Fibroblast of pulmonary artery (primary cell): ENCODE measurements around the gene SEMA4A.

ENCODE experiments used
- DNase-seq: peaks from one replicate; pipeline ENCODE4 v3.0.0-alpha.2; 2010; ENCODE audit warnings: low read depth
- H3K4me3 ChIP-seq: replicated peaks from 2 replicates; pipeline ENCODE4 v1.5.1; 2011; ENCODE audit warnings: low read depth, mild to moderate bottlenecking, control low read depth, low read length, moderate library complexity
- TF ChIP-seq, protein P1 (sequence below): IDR thresholded peaks from 2 replicates; pipeline ENCODE4 v1.5.1; 2011; ENCODE audit warnings: mild to moderate bottlenecking, control low read depth, low read length, inconsistent platforms; ENCODE audit errors: missing control alignments

SEMA4A gene

GRCh38 chr1:156134716-156135435, 18.5 kb upstream of the SEMA4A start:
- no peak overlapping the region for H3K4me3 ChIP-seq
- DNase-seq, result no peak
- TF ChIP-seq, protein P1, sequence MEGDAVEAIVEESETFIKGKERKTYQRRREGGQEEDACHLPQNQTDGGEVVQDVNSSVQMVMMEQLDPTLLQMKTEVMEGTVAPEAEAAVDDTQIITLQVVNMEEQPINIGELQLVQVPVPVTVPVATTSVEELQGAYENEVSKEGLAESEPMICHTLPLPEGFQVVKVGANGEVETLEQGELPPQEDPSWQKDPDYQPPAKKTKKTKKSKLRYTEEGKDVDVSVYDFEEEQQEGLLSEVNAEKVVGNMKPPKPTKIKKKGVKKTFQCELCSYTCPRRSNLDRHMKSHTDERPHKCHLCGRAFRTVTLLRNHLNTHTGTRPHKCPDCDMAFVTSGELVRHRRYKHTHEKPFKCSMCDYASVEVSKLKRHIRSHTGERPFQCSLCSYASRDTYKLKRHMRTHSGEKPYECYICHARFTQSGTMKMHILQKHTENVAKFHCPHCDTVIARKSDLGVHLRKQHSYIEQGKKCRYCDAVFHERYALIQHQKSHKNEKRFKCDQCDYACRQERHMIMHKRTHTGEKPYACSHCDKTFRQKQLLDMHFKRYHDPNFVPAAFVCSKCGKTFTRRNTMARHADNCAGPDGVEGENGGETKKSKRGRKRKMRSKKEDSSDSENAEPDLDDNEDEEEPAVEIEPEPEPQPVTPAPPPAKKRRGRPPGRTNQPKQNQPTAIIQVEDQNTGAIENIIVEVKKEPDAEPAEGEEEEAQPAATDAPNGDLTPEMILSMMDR, result no peak

DNA sequence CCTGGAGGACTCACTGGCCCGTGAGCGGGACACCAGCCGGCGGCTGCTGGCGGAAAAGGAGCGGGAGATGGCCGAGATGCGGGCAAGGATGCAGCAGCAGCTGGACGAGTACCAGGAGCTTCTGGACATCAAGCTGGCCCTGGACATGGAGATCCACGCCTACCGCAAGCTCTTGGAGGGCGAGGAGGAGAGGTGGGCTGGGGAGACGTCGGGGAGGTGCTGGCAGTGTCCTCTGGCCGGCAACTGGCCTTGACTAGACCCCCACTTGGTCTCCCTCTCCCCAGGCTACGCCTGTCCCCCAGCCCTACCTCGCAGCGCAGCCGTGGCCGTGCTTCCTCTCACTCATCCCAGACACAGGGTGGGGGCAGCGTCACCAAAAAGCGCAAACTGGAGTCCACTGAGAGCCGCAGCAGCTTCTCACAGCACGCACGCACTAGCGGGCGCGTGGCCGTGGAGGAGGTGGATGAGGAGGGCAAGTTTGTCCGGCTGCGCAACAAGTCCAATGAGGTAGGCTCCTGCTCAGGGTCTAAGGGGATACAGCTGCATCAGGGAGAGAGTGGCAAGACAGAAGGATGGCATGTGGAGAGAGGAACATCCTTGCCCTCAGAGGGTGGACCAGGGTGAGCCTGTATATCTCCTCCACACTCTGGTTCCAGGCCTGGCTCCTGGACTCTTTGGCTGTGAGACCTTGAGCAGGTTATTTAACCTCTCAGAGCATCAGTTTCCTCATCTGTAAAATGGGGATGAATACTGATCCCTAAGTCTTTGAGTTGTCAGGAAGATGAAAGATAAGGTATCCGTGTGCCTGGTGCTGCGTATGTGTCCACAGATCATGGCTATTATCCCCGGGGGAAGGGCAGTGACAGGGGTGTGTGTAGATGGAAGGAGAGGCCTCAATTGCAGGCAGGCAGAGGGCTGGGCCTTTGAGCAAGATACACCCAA, 17.2 kb upstream of the SEMA4A start:
- TF ChIP-seq, protein P1, result no peak
- DNase-seq, result no peak
- H3K4me3 ChIP-seq, result no peak overlapping the region

DNA sequence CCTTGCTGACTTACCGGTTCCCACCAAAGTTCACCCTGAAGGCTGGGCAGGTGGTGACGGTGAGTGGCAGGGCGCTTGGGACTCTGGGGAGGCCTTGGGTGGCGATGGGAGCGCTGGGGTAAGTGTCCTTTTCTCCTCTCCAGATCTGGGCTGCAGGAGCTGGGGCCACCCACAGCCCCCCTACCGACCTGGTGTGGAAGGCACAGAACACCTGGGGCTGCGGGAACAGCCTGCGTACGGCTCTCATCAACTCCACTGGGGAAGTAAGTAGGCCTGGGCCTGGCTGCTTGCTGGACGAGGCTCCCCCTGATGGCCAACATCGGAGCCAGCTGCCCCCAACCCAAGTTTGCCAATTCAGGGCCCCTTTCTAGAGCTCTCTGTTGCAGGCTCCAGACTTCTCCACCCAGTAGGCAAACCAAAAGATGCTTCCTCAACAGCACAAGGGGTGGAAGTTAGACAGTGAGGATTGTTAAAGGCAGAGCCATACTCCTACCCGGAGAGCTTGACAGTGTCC, 16.4 kb upstream of the SEMA4A start:
- TF ChIP-seq, protein P1, result peak; percentile 7
- H3K4me3 ChIP-seq, result no peak overlapping the region
- DNase-seq, result no peak

- DNase-seq, result no peak
- no peak overlapping the region for H3K4me3 ChIP-seq
- TF ChIP-seq, protein P1, result no peak
Observed at GRCh38 chr1:156138458-156138867, 14.9 kb upstream of the SEMA4A start.

DNA sequence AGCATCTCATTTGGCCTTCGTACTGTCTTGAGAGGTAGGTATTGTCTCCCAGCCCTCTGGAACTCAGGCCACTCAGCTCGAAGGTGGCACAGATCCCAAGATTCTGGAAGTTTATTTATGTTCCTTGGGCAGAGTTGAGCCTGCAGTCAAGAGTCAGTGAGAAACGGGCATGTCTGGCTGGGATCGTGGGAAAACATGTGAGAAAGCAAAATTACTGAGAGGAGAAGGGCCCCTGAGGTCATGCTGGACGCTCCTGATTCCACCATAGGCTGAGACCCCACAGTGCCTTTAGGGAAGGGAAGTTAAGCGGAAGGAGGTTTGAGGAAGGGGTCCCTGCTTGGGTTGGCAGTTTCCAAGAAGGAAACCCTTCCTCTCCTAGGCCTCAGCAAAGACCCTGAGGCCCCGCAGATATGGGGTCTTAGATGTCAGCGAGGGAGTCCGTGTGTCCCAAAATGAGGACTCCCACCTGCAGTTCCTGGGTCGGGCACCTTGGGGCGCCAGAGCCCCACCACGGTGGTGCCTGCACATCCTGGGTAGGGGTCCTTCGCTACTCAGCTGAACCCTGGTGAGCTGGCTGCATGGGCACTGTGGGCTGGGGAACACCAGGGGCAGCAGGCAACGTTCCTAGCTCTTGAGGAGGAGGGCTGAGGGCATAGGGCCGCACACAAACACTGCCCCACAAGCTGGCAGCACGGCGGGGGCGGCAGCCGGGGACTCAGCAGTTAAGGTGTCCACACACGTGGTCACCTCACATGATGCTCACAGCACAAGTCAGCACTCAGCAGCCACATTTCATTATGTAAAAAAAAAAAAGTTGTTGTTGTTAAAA, 12.3 kb upstream of the SEMA4A start:
- DNase-seq, result no peak
- TF ChIP-seq, protein P1, result peak; percentile 55
- no peak overlapping the region for H3K4me3 ChIP-seq

GRCh38 chr1:156143765-156144489, 9.5 kb upstream of the SEMA4A start:
- DNase-seq, result no peak
- TF ChIP-seq, protein P1, result no peak
- H3K4me3 ChIP-seq, result no peak overlapping the region
